HG02885 (cell line): Measurements from ENCODE around the gene POLR2B.
"Not testable (repeated sequence)": the region's sequence is repeated elsewhere in the genome, so short reads cannot be mapped to it uniquely, and the experiment has no call there.

Source experiments
- ATAC-seq: cut with Tn5 transposase; IDR thresholded peaks from one replicate; pipeline ENCODE4 v1.9.1; 2021; ENCODE audit warnings: mild to moderate bottlenecking; ENCODE audit not compliant: unreplicated experiment, poor library complexity

The POLR2B gene

GRCh38 chr4:56981795-56982201 is 3.1 kb downstream of the POLR2B start:
- ATAC-seq = no peak

- no peak for ATAC-seq
These were observed 7.5 kb downstream of the POLR2B start for GRCh38 chr4:56986192-56986591.

- ATAC-seq = no peak
These were observed 8.3 kb downstream of the POLR2B start for GRCh38 chr4:56986952-56987351.

GRCh38 chr4:56990109-56990905 is 11.6 kb downstream of the POLR2B start:
- ATAC-seq = no peak

- no peak for ATAC-seq
These were observed 16.8 kb downstream of the POLR2B start for GRCh38 chr4:56995525-56995924.

GRCh38 chr4:56999751-57000150 is 21.1 kb downstream of the POLR2B start:
- no peak for ATAC-seq

GRCh38 chr4:57013543-57014120 is 34.9 kb downstream of the POLR2B start:
- no peak for ATAC-seq

- no peak for ATAC-seq
These were observed 40.3 kb downstream of the POLR2B start for GRCh38 chr4:57018980-57019379.

- ATAC-seq = no peak
These were observed 41.9 kb downstream of the POLR2B start for GRCh38 chr4:57020467-57021101.

- ATAC-seq = no peak
These were observed 44.4 kb downstream of the POLR2B start for GRCh38 chr4:57023104-57023503.

- no peak for ATAC-seq
These were observed 55.8 kb downstream of the POLR2B start for GRCh38 chr4:57034520-57034919.

- ATAC-seq = peak; percentile 86
These were observed 59.4 kb downstream of the POLR2B start for GRCh38 chr4:57037982-57038604.

- no peak for ATAC-seq
These were observed 60.6 kb downstream of the POLR2B start for GRCh38 chr4:57039345-57039744.

GRCh38 chr4:57040510-57040909 is 61.8 kb downstream of the POLR2B start:
- ATAC-seq = no peak

GRCh38 chr4:57041020-57041419 is 62.3 kb downstream of the POLR2B start:
- no peak for ATAC-seq

GRCh38 chr4:57042711-57043169 is 64.0 kb downstream of the POLR2B start:
- no peak for ATAC-seq

GRCh38 chr4:57043347-57044251 is 64.9 kb downstream of the POLR2B start:
- ATAC-seq = no peak

GRCh38 chr4:57044279-57044678 is 65.6 kb downstream of the POLR2B start:
- ATAC-seq = no peak

GRCh38 chr4:57044996-57045395 is 66.3 kb downstream of the POLR2B start:
- ATAC-seq = no peak

GRCh38 chr4:57047046-57047445 is 68.3 kb downstream of the POLR2B start:
- ATAC-seq = not testable (repeated sequence)
